H9 (cell line): ENCODE measurements around the gene ISL1. TPM values are rescaled to one million over a fixed set of nuclear protein-coding genes. Genes with fewer than 3 reads are reported as not detected.

Source experiments
- DNase-seq: peaks from one replicate; pipeline ENCODE4 v3.0.0-alpha.2; 2017
- H2AFZ ChIP-seq: one replicate; pipeline ENCODE4 v1.6.1; 2013; ENCODE audit warnings: mild to moderate bottlenecking, low read length, control low read depth, moderate library complexity
- H2AK5ac ChIP-seq: 2 replicates; pipeline ENCODE4 v1.6.1; 2013; ENCODE audit warnings: low read length, control low read depth, mixed read lengths; ENCODE audit not compliant: insufficient read length
- H2BK120ac ChIP-seq: one replicate; pipeline ENCODE4 v1.6.1; 2013; ENCODE audit warnings: low read depth, mild to moderate bottlenecking, low read length, control low read depth, inconsistent platforms; ENCODE audit not compliant: poor library complexity, severe bottlenecking
- H2BK12ac ChIP-seq: 2 replicates; pipeline ENCODE4 v1.6.1; 2013; ENCODE audit warnings: low read length, control low read depth, mixed read lengths, low read depth; ENCODE audit not compliant: insufficient read length
- H2BK15ac ChIP-seq: 2 replicates; pipeline ENCODE4 v1.6.1; 2013; ENCODE audit warnings: low read depth, low read length, control low read depth
- H2BK20ac ChIP-seq: one replicate; pipeline ENCODE4 v1.6.1; 2013; ENCODE audit warnings: low read depth, mild to moderate bottlenecking, low read length, control low read depth, inconsistent platforms; ENCODE audit not compliant: poor library complexity, severe bottlenecking
- H2BK5ac ChIP-seq: 2 replicates; pipeline ENCODE4 v1.6.1; 2013; ENCODE audit warnings: low read length, control low read depth, mixed read lengths; ENCODE audit not compliant: insufficient read length
- H3K14ac ChIP-seq: 2 replicates; pipeline ENCODE4 v1.6.1; 2013; ENCODE audit warnings: low read length, control low read depth; ENCODE audit not compliant: insufficient read depth
- H3K18ac ChIP-seq: 2 replicates; pipeline ENCODE4 v1.6.1; 2013; ENCODE audit warnings: low read depth, mild to moderate bottlenecking, mixed read lengths, low read length, control low read depth; ENCODE audit not compliant: insufficient read length
- H3K23ac ChIP-seq: 2 replicates; pipeline ENCODE4 v1.6.1; 2013; ENCODE audit warnings: low read length, control low read depth, mixed read lengths, low read depth; ENCODE audit not compliant: insufficient read length
- H3K23me2 ChIP-seq: 2 replicates; pipeline ENCODE4 v1.6.1; 2013; ENCODE audit warnings: low read depth, mild to moderate bottlenecking, mixed read lengths, low read length, control low read depth; ENCODE audit not compliant: insufficient read length, poor library complexity, severe bottlenecking
- H3K27ac ChIP-seq: 2 replicates; pipeline ENCODE4 v1.5.1; 2013; ENCODE audit warnings: low read length, control low read depth, mixed read lengths, low read depth; ENCODE audit not compliant: insufficient read length
- H3K27me3 ChIP-seq: 2 replicates; pipeline ENCODE4 v1.6.1; 2013; ENCODE audit warnings: low read length, control low read depth, inconsistent platforms; ENCODE audit not compliant: insufficient read depth
- H3K4ac ChIP-seq: 2 replicates; pipeline ENCODE4 v1.6.1; 2013; ENCODE audit warnings: low read depth, mild to moderate bottlenecking, control low read depth, inconsistent platforms, low read length, moderate library complexity
- H3K4me1 ChIP-seq: 2 replicates; pipeline ENCODE4 v1.6.1; 2013; ENCODE audit warnings: low read length, control low read depth, inconsistent platforms; ENCODE audit not compliant: insufficient read depth
- H3K4me2 ChIP-seq: 2 replicates; pipeline ENCODE4 v1.6.1; 2013; ENCODE audit warnings: low read length, control low read depth, mixed read lengths; ENCODE audit not compliant: insufficient read length, insufficient read depth
- H3K56ac ChIP-seq: 2 replicates; pipeline ENCODE4 v1.6.1; 2013; ENCODE audit warnings: low read depth, mild to moderate bottlenecking, mixed read lengths, low read length, control low read depth; ENCODE audit not compliant: insufficient read length
- H3K79me1 ChIP-seq: 2 replicates; pipeline ENCODE4 v1.6.1; 2013; ENCODE audit warnings: low read depth, mild to moderate bottlenecking, moderate library complexity, low read length, control low read depth, inconsistent platforms; ENCODE audit not compliant: insufficient read depth, poor library complexity, severe bottlenecking
- H3K79me2 ChIP-seq: 2 replicates; pipeline ENCODE4 v1.6.1; 2013; ENCODE audit warnings: low read length, control low read depth, inconsistent platforms; ENCODE audit not compliant: insufficient read depth
- H3K9ac ChIP-seq: 2 replicates; pipeline ENCODE4 v1.6.1; 2013; ENCODE audit warnings: low read length, control low read depth, mixed read lengths; ENCODE audit not compliant: insufficient read length; ENCODE audit errors: extremely low read depth
- H3K9me3 ChIP-seq: one replicate; pipeline ENCODE4 v1.6.1; 2013; ENCODE audit warnings: low read depth, low read length, inconsistent platforms; ENCODE audit not compliant: control insufficient read depth
- H3T11ph ChIP-seq: one replicate; pipeline ENCODE4 v1.6.1; 2013; ENCODE audit warnings: mild to moderate bottlenecking, low read length, control low read depth, inconsistent platforms
- H4K20me1 ChIP-seq: one replicate; pipeline ENCODE4 v1.6.1; 2013; ENCODE audit not compliant: control insufficient read depth, insufficient read length, insufficient read depth
- H4K5ac ChIP-seq: 2 replicates; pipeline ENCODE4 v1.6.1; 2013; ENCODE audit warnings: low read depth, mild to moderate bottlenecking, mixed read lengths, low read length, control low read depth; ENCODE audit not compliant: insufficient read length
- H4K8ac ChIP-seq: replicated peaks from 2 replicates; pipeline ENCODE4 v1.6.1; 2013; ENCODE audit warnings: low read length, control low read depth, mixed read lengths, low read depth; ENCODE audit not compliant: insufficient read length
- H4K91ac ChIP-seq: 2 replicates; pipeline ENCODE4 v1.6.1; 2013; ENCODE audit warnings: low read depth, mild to moderate bottlenecking, moderate library complexity, mixed read lengths, low read length, control low read depth; ENCODE audit not compliant: insufficient read length
- H3K27ac Mint-ChIP-seq, 3 experiments: 2 replicates in 2 of 3; 3 replicates in 1 of 3; pipeline ENCODE4 v1.8.0; 2020 to 2021; ENCODE audit warnings: mixed read lengths in 3 of 3, mild to moderate bottlenecking in 1 of 3, moderate library complexity in 1 of 3
- H3K27me3 Mint-ChIP-seq: 2 replicates; pipeline ENCODE4 v1.8.0; 2021; ENCODE audit warnings: low read depth, mild to moderate bottlenecking, moderate library complexity, mixed read lengths
- H3K36me3 Mint-ChIP-seq, 3 experiments: 2 replicates in 2 of 3; 3 replicates in 1 of 3; pipeline ENCODE4 v1.8.0; 2020 to 2021; ENCODE audit warnings: low read depth in 3 of 3, mixed read lengths in 3 of 3; ENCODE audit not compliant: insufficient read depth in 1 of 3
- H3K4me1 Mint-ChIP-seq, 2 experiments: 2 replicates each; pipeline ENCODE4 v1.8.0; 2020; ENCODE audit warnings: mixed read lengths in 2 of 2
- H3K4me3 Mint-ChIP-seq, 2 experiments: 2 replicates in 1 of 2; 3 replicates in 1 of 2; pipeline ENCODE4 v1.8.0; 2020 to 2021; ENCODE audit warnings: mild to moderate bottlenecking in 2 of 2, mixed read lengths in 2 of 2, moderate library complexity in 1 of 2
- H3K9me3 Mint-ChIP-seq, 2 experiments: 2 replicates in 1 of 2; 3 replicates in 1 of 2; pipeline ENCODE4 v1.8.0; 2020; ENCODE audit warnings: mild to moderate bottlenecking in 2 of 2, mixed read lengths in 2 of 2, moderate library complexity in 1 of 2
- whole genome bisulfite sequencing: extraction: QIAGEN DNeasy Blood & Tissue Kit; methylation state at CpG from one replicate; pipeline ENCODE4 v1.1.7; 2013; ENCODE audit warnings: missing lambda C conversion rate, low lambda C conversion rate, mixed read lengths; ENCODE audit not compliant: insufficient read length; ENCODE audit errors: extremely low coverage; 5-methylcytosine and 5-hydroxymethylcytosine counted together
- total RNA-seq: library from RNA; stranded (reverse); gene quantifications from 2 replicates; pipeline ENCODE4 v1.2.1, GENCODE V29; 2021
- TF ChIP-seq, protein P1 (sequence below): fragments of 200-600 bp; sonication (generic); conservative IDR thresholded peaks from 3 replicates; pipeline ENCODE4 v1.8.0; 2021; ENCODE audit warnings: antibody characterized with exemption, mild to moderate bottlenecking

The ISL1 gene
- total RNA-seq, 1 experiment from 2014 or later: not detected

DNA sequence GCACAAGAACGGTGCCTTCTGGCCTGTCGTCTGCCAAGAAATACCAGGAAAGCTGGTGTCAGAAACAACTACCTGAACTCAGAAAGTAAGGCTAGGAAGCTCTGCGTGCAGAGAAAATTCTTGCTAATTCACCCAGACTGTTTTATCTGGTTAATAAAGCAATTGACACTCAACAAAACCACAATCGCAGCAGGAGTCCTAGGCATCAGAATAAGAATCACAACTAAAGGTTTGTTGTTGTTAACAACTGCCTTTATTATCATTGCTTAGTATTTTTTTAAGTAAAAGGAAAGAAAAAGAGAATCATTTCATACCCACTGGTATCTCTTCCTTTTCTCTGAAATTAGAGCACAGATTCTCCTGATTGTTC is 3.9 kb upstream of the ISL1 start:
- Histone ChIP-seq H2BK5ac (no peak overlapping the region), H3K23me2 (peaks cover 34% of the 10 kb centered on the region), H3K14ac (no peak overlapping the region), H3K4ac (no peak overlapping the region), H2BK120ac (no peak overlapping the region), H3K18ac (no peak overlapping the region), H4K5ac (no peak overlapping the region), H3K27me3 (peaks cover 69% of the 10 kb centered on the region), H4K8ac (no peak overlapping the region), H3T11ph (no peak overlapping the region), H2AK5ac (no peak overlapping the region), H3K27ac (no peak overlapping the region), H3K4me2 (peak overlapping the region; percentile 80), H2BK15ac (no peak overlapping the region), H2AFZ (no peak overlapping the region), H2BK20ac (no peak overlapping the region), H3K56ac (no peak overlapping the region), H3K79me2 (no peaks in the 10 kb centered on the region), H3K79me1 (no peaks in the 10 kb centered on the region), H2BK12ac (no peak overlapping the region), H3K23ac (no peak overlapping the region), H4K20me1 (no peaks in the 10 kb centered on the region), H3K4me1 (peaks cover 8% of the 10 kb centered on the region; the same call in 1 of the 2 replicates), H3K9me3 (no peaks in the 10 kb centered on the region), H3K9ac (no peak overlapping the region), H4K91ac (no peak overlapping the region)
- TF ChIP-seq, protein P1, sequence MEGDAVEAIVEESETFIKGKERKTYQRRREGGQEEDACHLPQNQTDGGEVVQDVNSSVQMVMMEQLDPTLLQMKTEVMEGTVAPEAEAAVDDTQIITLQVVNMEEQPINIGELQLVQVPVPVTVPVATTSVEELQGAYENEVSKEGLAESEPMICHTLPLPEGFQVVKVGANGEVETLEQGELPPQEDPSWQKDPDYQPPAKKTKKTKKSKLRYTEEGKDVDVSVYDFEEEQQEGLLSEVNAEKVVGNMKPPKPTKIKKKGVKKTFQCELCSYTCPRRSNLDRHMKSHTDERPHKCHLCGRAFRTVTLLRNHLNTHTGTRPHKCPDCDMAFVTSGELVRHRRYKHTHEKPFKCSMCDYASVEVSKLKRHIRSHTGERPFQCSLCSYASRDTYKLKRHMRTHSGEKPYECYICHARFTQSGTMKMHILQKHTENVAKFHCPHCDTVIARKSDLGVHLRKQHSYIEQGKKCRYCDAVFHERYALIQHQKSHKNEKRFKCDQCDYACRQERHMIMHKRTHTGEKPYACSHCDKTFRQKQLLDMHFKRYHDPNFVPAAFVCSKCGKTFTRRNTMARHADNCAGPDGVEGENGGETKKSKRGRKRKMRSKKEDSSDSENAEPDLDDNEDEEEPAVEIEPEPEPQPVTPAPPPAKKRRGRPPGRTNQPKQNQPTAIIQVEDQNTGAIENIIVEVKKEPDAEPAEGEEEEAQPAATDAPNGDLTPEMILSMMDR: no peak
- Mint-ChIP-seq H3K9me3 (peaks cover 0 to 8% of the 10 kb centered on the region in 2 experiments; a peak in 2 of 5 replicates), H3K27ac (no peak overlapping the region), H3K4me3 (peak overlapping the region; percentile 61 to 78), H3K27me3 (peaks cover 99% of the 10 kb centered on the region), H3K4me1 (peaks cover 58 to 72% of the 10 kb centered on the region in 2 experiments), H3K36me3 (no peaks in the 10 kb centered on the region; a peak in 1 of 7 replicates)
- WGBS: no CpG with 5 or more reads among the region's 4 CpGs
- DNase-seq: no peak
